HEK293 (cell line): Measurements from ENCODE around the gene FAM234A.

Experiments used
- CTCF ChIA-PET: fragments of 350-600 bp; formaldehyde crosslinking; extraction: SDS; loops from one replicate; lab custom pipeline; 2021; ENCODE audit warnings: antibody characterized with exemption; lab: Yijun Ruan, JAX
- POLR2A ChIA-PET: fragments of 300-600 bp; formaldehyde crosslinking; extraction: SDS; loops from one replicate; lab custom pipeline; 2020; ENCODE audit warnings: antibody characterized with exemption, inconsistent platforms; lab: Yijun Ruan, JAX
- H3K27ac ChIP-seq: fragments of 200-500 bp; sonication (Bioruptor generic); 2 replicates; pipeline ENCODE4 v1.5.1; 2014; ENCODE audit warnings: low read depth, low read length, control low read depth, inconsistent platforms; ENCODE audit errors: extremely low read depth
- H3K36me3 ChIP-seq, 2 experiments: fragments of 200-500 bp in 1 of 2; sonication (Bioruptor generic) in 1 of 2; 1 replicate in 1 of 2; 2 replicates in 1 of 2; pipeline ENCODE4 v1.5.1; 2014 to 2017; ENCODE audit warnings: inconsistent platforms in 2 of 2, low read length in 2 of 2; ENCODE audit not compliant: control insufficient read depth in 2 of 2, insufficient read depth in 1 of 2
- H3K4me1 ChIP-seq: fragments of 200-500 bp; sonication (Bioruptor generic); 2 replicates; pipeline ENCODE4 v1.5.1; 2014; ENCODE audit warnings: mild to moderate bottlenecking, low read length, inconsistent platforms; ENCODE audit not compliant: control insufficient read depth, insufficient read depth
- H3K4me3 ChIP-seq: 2 replicates; pipeline ENCODE4 v1.5.1; 2011; ENCODE audit warnings: low read depth, mild to moderate bottlenecking, control low read depth, low read length, moderate library complexity
- H3K9me3 ChIP-seq: fragments of 200-500 bp; sonication (Bioruptor generic); 2 replicates; pipeline ENCODE4 v1.5.1; 2014; ENCODE audit warnings: low read depth, low read length, inconsistent platforms; ENCODE audit not compliant: control insufficient read depth, insufficient read depth
- BCL11A ChIP-seq: fragments of 450-650 bp; formaldehyde crosslinking; IDR thresholded peaks from 2 replicates; pipeline ENCODE4 v1.5.1; 2016; ENCODE audit warnings: low read depth, missing biosample characterization, missing genetic modification characterization
- GLI4 ChIP-seq: fragments of 450-650 bp; formaldehyde crosslinking; IDR thresholded peaks from 2 replicates; pipeline ENCODE4 v1.5.1; 2016; ENCODE audit warnings: missing biosample characterization, missing genetic modification characterization
- GLIS1 ChIP-seq: fragments of 450-650 bp; formaldehyde crosslinking; IDR thresholded peaks from 2 replicates; pipeline ENCODE4 v1.5.1; 2016; ENCODE audit warnings: missing biosample characterization, missing genetic modification characterization
- MEIS1 ChIP-seq: sonication (generic); formaldehyde crosslinking; IDR thresholded peaks from 2 replicates; pipeline ENCODE4 v1.8.1; 2022; ENCODE audit warnings: missing genetic modification reagents, mild to moderate bottlenecking, borderline replicate concordance
- PRDM1 ChIP-seq: fragments of 450-650 bp; formaldehyde crosslinking; IDR thresholded peaks from 2 replicates; pipeline ENCODE4; 2016; ENCODE audit warnings: missing biosample characterization, missing genetic modification characterization
- SALL2 ChIP-seq: fragments of 450-650 bp; formaldehyde crosslinking; IDR thresholded peaks from 2 replicates; pipeline ENCODE4 v1.5.0; 2017; ENCODE audit warnings: missing biosample characterization, mild to moderate bottlenecking, missing genetic modification characterization, borderline replicate concordance
- ZBTB17 ChIP-seq: fragments of 450-650 bp; formaldehyde crosslinking; IDR thresholded peaks from 2 replicates; pipeline ENCODE4 v1.5.1; 2016; ENCODE audit warnings: missing biosample characterization, missing genetic modification characterization
- ZBTB20 ChIP-seq: fragments of 450-650 bp; formaldehyde crosslinking; IDR thresholded peaks from 2 replicates; pipeline ENCODE4 v1.5.1; 2016; ENCODE audit warnings: missing biosample characterization, missing genetic modification characterization
- ZNF121 ChIP-seq: fragments of 450-650 bp; formaldehyde crosslinking; IDR thresholded peaks from 2 replicates; pipeline ENCODE4 v1.5.1; 2016; ENCODE audit warnings: missing biosample characterization, missing genetic modification characterization
- ZNF146 ChIP-seq: fragments of 450-650 bp; formaldehyde crosslinking; IDR thresholded peaks from 2 replicates; pipeline ENCODE4 v1.5.1; 2016; ENCODE audit warnings: missing biosample characterization, missing genetic modification characterization
- ZNF23 ChIP-seq: fragments of 450-650 bp; formaldehyde crosslinking; IDR thresholded peaks from 2 replicates; pipeline ENCODE4 v1.5.1; 2016; ENCODE audit warnings: missing biosample characterization, missing genetic modification characterization, borderline replicate concordance
- ZNF239 ChIP-seq: fragments of 450-650 bp; formaldehyde crosslinking; IDR thresholded peaks from 2 replicates; pipeline ENCODE4 v1.5.1; 2016; ENCODE audit warnings: missing biosample characterization, missing genetic modification characterization
- ZNF274 ChIP-seq, 2 experiments: fragments of 200-500 bp in 1 of 2; fragments of 450-650 bp in 1 of 2; sonication (Bioruptor generic) in 1 of 2; formaldehyde crosslinking in 1 of 2; IDR thresholded peaks; 2 replicates each; pipeline versions ENCODE4 v1.5.1 to v1.6.1; 2014 to 2016; ENCODE audit warnings: borderline replicate concordance in 1 of 2, inconsistent platforms in 1 of 2, low read length in 1 of 2, missing biosample characterization in 1 of 2, missing genetic modification characterization in 1 of 2
- ZNF302 ChIP-seq: fragments of 450-650 bp; formaldehyde crosslinking; IDR thresholded peaks from 2 replicates; pipeline ENCODE4 v1.5.1; 2016; ENCODE audit warnings: missing biosample characterization, missing genetic modification characterization, low read depth
- ZNF341 ChIP-seq: fragments of 450-650 bp; formaldehyde crosslinking; IDR thresholded peaks from 2 replicates; pipeline ENCODE4; 2016; ENCODE audit warnings: low read depth, missing biosample characterization, missing genetic modification characterization
- ZNF416 ChIP-seq: fragments of 450-650 bp; formaldehyde crosslinking; IDR thresholded peaks from 2 replicates; pipeline ENCODE4 v1.5.1; 2016; ENCODE audit warnings: missing biosample characterization, missing genetic modification characterization
- ZNF514 ChIP-seq: fragments of 450-650 bp; formaldehyde crosslinking; IDR thresholded peaks from 2 replicates; pipeline ENCODE4 v1.5.1; 2016; ENCODE audit warnings: missing biosample characterization, missing genetic modification characterization
- ZNF600 ChIP-seq: fragments of 450-650 bp; formaldehyde crosslinking; IDR thresholded peaks from 2 replicates; pipeline ENCODE4 v1.5.1; 2016; ENCODE audit warnings: missing biosample characterization, missing genetic modification characterization
- ZNF621 ChIP-seq: fragments of 450-650 bp; formaldehyde crosslinking; IDR thresholded peaks from 2 replicates; pipeline ENCODE4 v1.5.1; 2017; ENCODE audit warnings: missing biosample characterization, missing genetic modification characterization
- ZNF626 ChIP-seq: fragments of 450-650 bp; sonication (Bioruptor Pico); formaldehyde crosslinking; IDR thresholded peaks from 2 replicates; pipeline ENCODE4 v1.5.1; 2018; ENCODE audit warnings: missing biosample characterization, missing genetic modification characterization, inconsistent platforms
- ZNF792 ChIP-seq: fragments of 450-650 bp; formaldehyde crosslinking; IDR thresholded peaks from 2 replicates; pipeline ENCODE4 v1.5.1; 2016; ENCODE audit warnings: missing biosample characterization, missing genetic modification characterization
- ZNF830 ChIP-seq: fragments of 450-650 bp; IDR thresholded peaks from 2 replicates; pipeline ENCODE4 v1.5.0; 2018; ENCODE audit warnings: missing biosample characterization, missing genetic modification characterization, low read depth, mild to moderate bottlenecking, moderate library complexity
- TF ChIP-seq, protein P1 (sequence below): fragments of 450-650 bp; formaldehyde crosslinking; IDR thresholded peaks from 2 replicates; pipeline ENCODE4 v1.5.1; 2016; ENCODE audit warnings: missing biosample characterization, missing genetic modification characterization
- TF ChIP-seq, protein P2 (sequence below): fragments of 450-650 bp; formaldehyde crosslinking; IDR thresholded peaks from 2 replicates; pipeline ENCODE4 v1.5.1; 2016; ENCODE audit warnings: missing biosample characterization, missing genetic modification characterization, low read depth
- TF ChIP-seq, protein P3 (sequence below): fragments of 450-650 bp; formaldehyde crosslinking; IDR thresholded peaks from 2 replicates; pipeline ENCODE4 v1.5.1; 2016; ENCODE audit warnings: missing biosample characterization, missing genetic modification characterization
- TF ChIP-seq, protein P4 (sequence below): fragments of 450-650 bp; formaldehyde crosslinking; IDR thresholded peaks from 2 replicates; pipeline ENCODE4 v1.5.1; 2017; ENCODE audit warnings: missing biosample characterization, missing genetic modification characterization
- TF ChIP-seq, protein P5 (sequence below): fragments of 450-650 bp; formaldehyde crosslinking; IDR thresholded peaks from 2 replicates; pipeline ENCODE4 v1.5.1; 2016; ENCODE audit warnings: missing biosample characterization, missing genetic modification characterization

FAM234A gene

DNA sequence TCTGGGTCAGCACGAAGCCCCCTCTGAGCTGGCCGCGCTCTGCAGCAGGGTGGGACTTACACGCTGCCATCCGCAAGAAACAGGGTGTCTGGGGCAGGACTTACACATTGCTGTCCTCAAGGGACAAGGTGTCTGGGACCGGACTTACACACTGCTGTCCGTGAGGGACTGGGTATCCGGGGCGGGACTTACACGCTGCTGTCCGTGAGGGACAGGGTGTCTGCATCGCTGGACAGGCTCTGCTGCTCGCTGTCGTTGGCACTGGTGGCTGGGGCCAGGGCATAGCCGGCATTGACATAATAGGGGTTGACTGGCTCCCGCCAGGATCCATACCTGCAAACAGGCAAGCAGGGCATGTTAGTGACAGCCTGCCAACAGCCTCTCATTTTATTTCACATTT is 79.7 kb downstream of the FAM234A start:
- CTCF ChIA-PET, result interaction anchor here (0.7 kb wide), 1 partner anchor 221 kb away, joined by 3 read pairs; no protein-coding TSS in a partner anchor
- Histone ChIP-seq H3K9me3 (no peaks in the 10 kb centered on the region), H3K4me1 (no peaks in the 10 kb centered on the region), H3K4me3 (no peak overlapping the region), H3K27ac (no peak overlapping the region), H3K36me3 (peaks cover 0 to 62% of the 10 kb centered on the region in 2 experiments; a peak in 2 of 3 replicates)
- TF ChIP-seq, protein P1, sequence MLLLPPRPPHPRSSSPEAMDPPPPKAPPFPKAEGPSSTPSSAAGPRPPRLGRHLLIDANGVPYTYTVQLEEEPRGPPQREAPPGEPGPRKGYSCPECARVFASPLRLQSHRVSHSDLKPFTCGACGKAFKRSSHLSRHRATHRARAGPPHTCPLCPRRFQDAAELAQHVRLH, result no peak
- TF ChIP-seq ZNF621 (tag by site-specific recombination) (no peak), ZNF514 (tag by site-specific recombination) (no peak), ZNF600 (tag by site-specific recombination) (no peak), ZBTB17 (tag by site-specific recombination) (no peak), ZNF302 (tag by site-specific recombination) (no peak), BCL11A (tag by site-specific recombination) (no peak), PRDM1 (tag by site-specific recombination) (no peak), ZNF341 (tag by site-specific recombination) (no peak), GLIS1 (tag by site-specific recombination) (no peak), ZNF626 (tag by site-specific recombination) (no peak), GLI4 (no peak)
- TF ChIP-seq, protein P2, sequence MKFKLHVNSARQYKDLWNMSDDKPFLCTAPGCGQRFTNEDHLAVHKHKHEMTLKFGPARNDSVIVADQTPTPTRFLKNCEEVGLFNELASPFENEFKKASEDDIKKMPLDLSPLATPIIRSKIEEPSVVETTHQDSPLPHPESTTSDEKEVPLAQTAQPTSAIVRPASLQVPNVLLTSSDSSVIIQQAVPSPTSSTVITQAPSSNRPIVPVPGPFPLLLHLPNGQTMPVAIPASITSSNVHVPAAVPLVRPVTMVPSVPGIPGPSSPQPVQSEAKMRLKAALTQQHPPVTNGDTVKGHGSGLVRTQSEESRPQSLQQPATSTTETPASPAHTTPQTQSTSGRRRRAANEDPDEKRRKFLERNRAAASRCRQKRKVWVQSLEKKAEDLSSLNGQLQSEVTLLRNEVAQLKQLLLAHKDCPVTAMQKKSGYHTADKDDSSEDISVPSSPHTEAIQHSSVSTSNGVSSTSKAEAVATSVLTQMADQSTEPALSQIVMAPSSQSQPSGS (tag by site-specific recombination), result no peak
- TF ChIP-seq, protein P3, sequence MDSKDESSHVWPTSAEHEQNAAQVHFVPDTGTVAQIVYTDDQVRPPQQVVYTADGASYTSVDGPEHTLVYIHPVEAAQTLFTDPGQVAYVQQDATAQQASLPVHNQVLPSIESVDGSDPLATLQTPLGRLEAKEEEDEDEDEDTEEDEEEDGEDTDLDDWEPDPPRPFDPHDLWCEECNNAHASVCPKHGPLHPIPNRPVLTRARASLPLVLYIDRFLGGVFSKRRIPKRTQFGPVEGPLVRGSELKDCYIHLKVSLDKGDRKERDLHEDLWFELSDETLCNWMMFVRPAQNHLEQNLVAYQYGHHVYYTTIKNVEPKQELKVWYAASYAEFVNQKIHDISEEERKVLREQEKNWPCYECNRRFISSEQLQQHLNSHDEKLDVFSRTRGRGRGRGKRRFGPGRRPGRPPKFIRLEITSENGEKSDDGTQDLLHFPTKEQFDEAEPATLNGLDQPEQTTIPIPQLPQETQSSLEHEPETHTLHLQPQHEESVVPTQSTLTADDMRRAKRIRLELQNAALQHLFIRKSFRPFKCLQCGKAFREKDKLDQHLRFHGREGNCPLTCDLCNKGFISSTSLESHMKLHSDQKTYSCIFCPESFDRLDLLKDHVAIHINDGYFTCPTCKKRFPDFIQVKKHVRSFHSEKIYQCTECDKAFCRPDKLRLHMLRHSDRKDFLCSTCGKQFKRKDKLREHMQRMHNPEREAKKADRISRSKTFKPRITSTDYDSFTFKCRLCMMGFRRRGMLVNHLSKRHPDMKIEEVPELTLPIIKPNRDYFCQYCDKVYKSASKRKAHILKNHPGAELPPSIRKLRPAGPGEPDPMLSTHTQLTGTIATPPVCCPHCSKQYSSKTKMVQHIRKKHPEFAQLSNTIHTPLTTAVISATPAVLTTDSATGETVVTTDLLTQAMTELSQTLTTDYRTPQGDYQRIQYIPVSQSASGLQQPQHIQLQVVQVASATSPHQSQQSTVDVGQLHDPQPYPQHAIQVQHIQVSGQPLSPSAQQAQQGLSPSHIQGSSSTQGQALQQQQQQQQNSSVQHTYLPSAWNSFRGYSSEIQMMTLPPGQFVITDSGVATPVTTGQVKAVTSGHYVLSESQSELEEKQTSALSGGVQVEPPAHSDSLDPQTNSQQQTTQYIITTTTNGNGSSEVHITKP (tag by site-specific recombination), result no peak
- TF ChIP-seq, protein P4, sequence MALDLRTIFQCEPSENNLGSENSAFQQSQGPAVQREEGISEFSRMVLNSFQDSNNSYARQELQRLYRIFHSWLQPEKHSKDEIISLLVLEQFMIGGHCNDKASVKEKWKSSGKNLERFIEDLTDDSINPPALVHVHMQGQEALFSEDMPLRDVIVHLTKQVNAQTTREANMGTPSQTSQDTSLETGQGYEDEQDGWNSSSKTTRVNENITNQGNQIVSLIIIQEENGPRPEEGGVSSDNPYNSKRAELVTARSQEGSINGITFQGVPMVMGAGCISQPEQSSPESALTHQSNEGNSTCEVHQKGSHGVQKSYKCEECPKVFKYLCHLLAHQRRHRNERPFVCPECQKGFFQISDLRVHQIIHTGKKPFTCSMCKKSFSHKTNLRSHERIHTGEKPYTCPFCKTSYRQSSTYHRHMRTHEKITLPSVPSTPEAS (tag by site-specific recombination), result no peak
- TF ChIP-seq, protein P5, sequence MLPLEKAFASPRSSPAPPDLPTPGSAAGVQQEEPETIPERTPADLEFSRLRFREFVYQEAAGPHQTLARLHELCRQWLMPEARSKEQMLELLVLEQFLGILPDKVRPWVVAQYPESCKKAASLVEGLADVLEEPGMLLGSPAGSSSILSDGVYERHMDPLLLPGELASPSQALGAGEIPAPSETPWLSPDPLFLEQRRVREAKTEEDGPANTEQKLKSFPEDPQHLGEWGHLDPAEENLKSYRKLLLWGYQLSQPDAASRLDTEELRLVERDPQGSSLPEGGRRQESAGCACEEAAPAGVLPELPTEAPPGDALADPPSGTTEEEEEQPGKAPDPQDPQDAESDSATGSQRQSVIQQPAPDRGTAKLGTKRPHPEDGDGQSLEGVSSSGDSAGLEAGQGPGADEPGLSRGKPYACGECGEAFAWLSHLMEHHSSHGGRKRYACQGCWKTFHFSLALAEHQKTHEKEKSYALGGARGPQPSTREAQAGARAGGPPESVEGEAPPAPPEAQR, result no peak
- POLR2A ChIA-PET, result interaction anchor here (0.5 kb wide), 1 partner anchor 39 kb away, joined by 3 read pairs; no protein-coding TSS in a partner anchor

DNA sequence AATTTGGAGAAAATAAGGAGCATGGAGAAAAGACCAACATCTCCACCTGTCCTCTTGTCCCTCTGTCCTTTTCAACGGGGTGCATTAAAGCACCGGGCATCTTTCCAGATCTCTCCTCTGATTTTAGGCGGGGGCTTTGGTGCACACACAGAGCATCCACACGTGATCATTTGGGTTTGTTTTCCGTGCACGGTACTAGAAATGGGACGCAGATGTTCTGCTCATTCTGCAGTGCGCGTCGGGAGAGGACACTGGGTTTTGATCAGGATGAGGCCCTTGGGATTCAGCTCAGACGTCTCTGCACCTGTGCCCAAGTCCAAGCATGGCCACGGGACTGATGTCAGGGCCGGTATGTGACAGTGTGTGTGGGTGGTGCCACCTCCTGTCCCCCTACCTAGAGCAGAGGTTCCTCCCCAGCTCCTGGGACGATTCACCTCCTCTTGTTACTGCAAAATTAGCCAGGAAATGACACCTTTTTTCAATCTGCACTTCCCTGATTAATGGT is 80.2 kb downstream of the FAM234A start:
- no peak overlapping the region for H3K4me3 ChIP-seq
- no peaks in the 10 kb centered on the region for H3K9me3 ChIP-seq
- peaks cover 0 to 60% of the 10 kb centered on the region in 2 experiments; a peak in 2 of 3 replicates for H3K36me3 ChIP-seq
- no peak overlapping the region for H3K27ac ChIP-seq
- no peaks in the 10 kb centered on the region for H3K4me1 ChIP-seq
- ChIA-PET CTCF (interaction anchor here (0.7 to 1.4 kb wide), 2 partner anchors 79 to 222 kb away, joined by 3 read pairs; no protein-coding TSS in a partner anchor), POLR2A (no interaction called here)
- TF ChIP-seq ZNF146 (tag by site-specific recombination) (no peak), MEIS1 (CRISPR knock-in tag) (no peak), ZBTB20 (tag by site-specific recombination) (no peak), ZNF830 (tag by site-specific recombination) (no peak), ZNF792 (tag by site-specific recombination) (no peak), ZNF274 (IDR thresholded peaks at IDR 0.05; ENCODE audit: low read length) (no peak), ZNF274 (tag by site-specific recombination; IDR thresholded peaks at IDR 0.05; ENCODE audit: borderline replicate concordance) (no peak), ZNF416 (tag by site-specific recombination) (no peak), ZNF239 (no peak), SALL2 (tag by site-specific recombination) (no peak), ZNF121 (tag by site-specific recombination) (no peak), ZNF23 (tag by site-specific recombination) (no peak)
